ACC112 (cell line): ENCODE data around the gene SPPL3.
A peak's percentile ranks its signal among the peaks of the same experiment; 100 is the strongest.

Source experiments
- H2AFZ ChIP-seq: fragments of 200-600 bp; sonication (generic); one replicate; pipeline ENCODE4 v1.6.0; 2017; ENCODE audit warnings: antibody characterized with exemption, low read length; ENCODE audit not compliant: unreplicated experiment
- H3K27ac ChIP-seq: fragments of 200-600 bp; sonication (generic); 2 replicates; pipeline ENCODE4 v1.5.1; 2014; ENCODE audit warnings: low read depth, mild to moderate bottlenecking, antibody characterized with exemption, low read length, moderate library complexity
- H3K27me3 ChIP-seq: fragments of 200-600 bp; sonication (generic); 2 replicates; pipeline ENCODE4 v1.6.1; 2014; ENCODE audit warnings: mild to moderate bottlenecking, antibody characterized with exemption, low read length, moderate library complexity, mixed read lengths; ENCODE audit not compliant: insufficient read depth
- H3K36me3 ChIP-seq: fragments of 200-600 bp; sonication (generic); 2 replicates; pipeline ENCODE4 v1.6.1; 2016; ENCODE audit warnings: mild to moderate bottlenecking, antibody characterized with exemption, low read length, moderate library complexity, mixed read lengths; ENCODE audit not compliant: insufficient read depth
- H3K4me1 ChIP-seq: fragments of 200-600 bp; sonication (generic); one replicate; pipeline ENCODE4 v1.6.1; 2016; ENCODE audit warnings: low read length, mixed read lengths; ENCODE audit not compliant: insufficient read depth, unreplicated experiment, control insufficient read depth
- H3K4me3 ChIP-seq: fragments of 200-600 bp; sonication (generic); 2 replicates; pipeline ENCODE4 v1.5.1; 2014; ENCODE audit warnings: mild to moderate bottlenecking, low read depth, low read length
- H3K79me2 ChIP-seq: fragments of 200-600 bp; sonication (generic); one replicate; pipeline ENCODE4 v1.6.0; 2016; ENCODE audit warnings: low read length; ENCODE audit not compliant: control insufficient read depth, unreplicated experiment, insufficient read depth

SPPL3 gene

DNA sequence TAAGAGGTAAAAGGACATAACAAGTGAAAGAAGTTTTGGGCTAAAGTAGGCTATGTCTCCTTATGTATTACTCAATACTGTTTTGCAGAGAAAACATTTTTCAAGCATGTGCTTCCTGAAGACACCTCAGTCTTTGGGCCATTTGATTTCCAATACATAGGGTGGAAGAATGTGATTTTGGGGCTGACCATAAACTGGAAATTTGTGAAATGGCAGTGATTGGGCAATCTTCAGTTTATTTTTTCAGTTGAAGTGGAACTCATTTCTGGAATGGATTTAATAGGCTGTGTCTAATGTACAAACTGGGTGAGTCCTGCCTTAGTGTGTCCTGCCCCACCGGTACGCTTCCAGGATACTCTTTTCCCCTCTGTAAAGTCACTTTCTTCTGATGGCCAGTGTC is 181.4 kb downstream of the SPPL3 start:
- no peaks in the 10 kb centered on the region for H3K27me3 ChIP-seq
- H3K4me3 ChIP-seq, result no peak overlapping the region
- peaks cover 15% of the 10 kb centered on the region for H3K36me3 ChIP-seq
- no peak overlapping the region for H3K27ac ChIP-seq
- H3K4me1 ChIP-seq, result peaks cover 26% of the 10 kb centered on the region
- H3K79me2 ChIP-seq, result no peaks in the 10 kb centered on the region
- H2AFZ ChIP-seq, result no peak overlapping the region

DNA sequence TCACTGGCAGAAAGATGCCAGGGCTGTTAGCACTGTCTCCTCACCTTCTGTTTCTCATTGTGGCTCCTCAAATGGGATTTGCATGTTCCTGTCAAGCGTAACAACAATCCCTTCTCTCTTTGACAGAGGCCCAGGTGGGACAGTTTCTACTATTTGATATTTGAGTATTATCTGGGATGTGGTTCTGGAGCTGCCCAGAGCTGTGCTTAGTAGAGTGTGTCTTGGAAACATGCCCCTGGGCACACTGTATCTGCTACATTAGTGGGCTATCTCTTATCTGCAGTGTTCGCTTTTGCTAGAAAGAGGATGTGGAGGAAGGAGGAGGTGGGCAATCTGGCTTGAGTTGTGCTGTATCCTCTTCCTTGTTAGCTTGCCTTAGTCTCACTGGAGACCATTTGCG is 182.3 kb downstream of the SPPL3 start:
- Histone ChIP-seq H3K27me3 (no peaks in the 10 kb centered on the region), H2AFZ (no peak overlapping the region), H3K79me2 (no peaks in the 10 kb centered on the region), H3K4me3 (no peak overlapping the region), H3K27ac (no peak overlapping the region), H3K4me1 (peaks cover 26% of the 10 kb centered on the region), H3K36me3 (peaks cover 16% of the 10 kb centered on the region)

DNA sequence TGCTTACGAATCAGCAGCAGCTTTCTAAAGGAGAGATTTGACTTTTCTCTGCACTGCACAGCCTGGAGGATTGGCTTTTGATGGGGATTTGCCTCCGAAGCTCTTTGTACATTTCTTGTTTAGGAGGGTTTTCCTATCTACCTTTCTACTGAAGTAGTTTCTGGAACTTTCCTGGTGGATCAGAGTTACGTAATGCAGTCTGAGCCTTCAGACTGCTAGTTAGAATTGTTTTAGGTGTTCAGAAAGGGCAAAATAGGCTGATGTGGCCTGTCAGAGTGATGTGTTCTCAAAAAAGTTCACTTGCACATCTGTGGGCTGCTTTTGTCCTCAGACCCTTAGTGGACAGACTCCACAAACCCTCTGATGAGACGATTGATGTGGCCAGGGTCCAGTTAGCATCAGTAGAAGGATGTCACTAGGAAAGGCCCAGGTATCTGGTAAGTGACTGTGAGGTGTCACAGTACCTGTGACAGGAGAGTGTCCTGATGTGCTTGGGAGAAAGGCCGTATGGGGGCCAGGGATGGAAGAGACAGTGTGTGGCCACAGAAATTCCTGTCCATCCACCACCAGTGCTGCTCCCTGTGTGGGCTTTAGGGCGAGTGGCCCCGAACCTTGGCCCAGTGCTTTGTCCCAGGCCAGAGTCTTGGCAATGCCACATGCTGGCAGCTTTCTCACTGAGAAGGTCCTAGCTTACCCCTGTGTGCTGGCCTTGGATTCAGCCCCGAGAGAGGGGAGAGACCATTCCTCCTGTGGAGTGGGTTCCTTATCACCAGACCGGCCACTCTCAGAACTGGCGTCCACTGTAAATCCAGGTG is 183.0 kb downstream of the SPPL3 start:
- Histone ChIP-seq H3K27me3 (no peaks in the 10 kb centered on the region), H2AFZ (no peak overlapping the region), H3K36me3 (peaks cover 22% of the 10 kb centered on the region), H3K79me2 (no peaks in the 10 kb centered on the region), H3K4me3 (no peak overlapping the region), H3K4me1 (peaks cover 22% of the 10 kb centered on the region), H3K27ac (peak overlapping the region; percentile 49)

DNA sequence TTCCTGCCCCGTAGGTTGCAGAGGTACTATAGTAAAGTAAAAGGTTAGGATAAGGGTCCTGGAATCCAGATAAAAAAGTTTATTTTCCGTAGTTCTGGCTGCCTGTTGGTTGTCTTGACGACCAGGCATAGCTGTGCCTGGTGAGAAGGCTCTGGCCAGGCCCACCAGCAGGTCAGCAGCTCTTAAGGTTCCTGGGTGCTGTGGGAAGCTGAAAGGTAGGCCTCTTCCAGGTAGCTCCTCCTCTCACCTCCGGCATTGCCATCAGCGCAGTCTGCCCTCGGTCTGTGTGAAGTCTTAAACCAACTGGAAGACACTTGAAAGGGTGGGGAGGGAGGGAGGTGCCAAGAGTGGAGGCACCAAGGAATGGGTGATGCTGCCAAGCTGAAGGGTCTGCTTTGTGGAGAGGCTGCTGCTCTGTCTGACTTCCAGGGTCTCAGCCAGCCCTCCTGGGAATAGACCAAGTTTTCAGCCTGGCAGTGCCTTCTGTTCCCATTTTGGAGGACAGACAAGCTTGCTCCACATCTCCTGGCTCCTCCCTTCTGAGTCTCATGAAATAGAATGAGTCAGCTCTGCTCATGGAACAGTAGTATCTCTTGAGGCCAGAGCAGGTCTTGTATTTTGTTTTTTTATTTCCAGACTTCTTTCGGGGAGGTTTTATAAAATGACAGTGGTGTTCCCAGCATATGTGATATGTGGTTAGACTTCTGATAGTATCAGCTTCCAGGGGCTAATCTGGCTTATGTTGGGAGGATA is 183.7 kb downstream of the SPPL3 start:
- H3K4me1 ChIP-seq, result peaks cover 22% of the 10 kb centered on the region
- H3K27ac ChIP-seq, result peak overlapping the region; percentile 49
- no peak overlapping the region for H3K4me3 ChIP-seq
- peaks cover 23% of the 10 kb centered on the region for H3K36me3 ChIP-seq
- no peaks in the 10 kb centered on the region for H3K79me2 ChIP-seq
- no peak overlapping the region for H2AFZ ChIP-seq
- no peaks in the 10 kb centered on the region for H3K27me3 ChIP-seq

DNA sequence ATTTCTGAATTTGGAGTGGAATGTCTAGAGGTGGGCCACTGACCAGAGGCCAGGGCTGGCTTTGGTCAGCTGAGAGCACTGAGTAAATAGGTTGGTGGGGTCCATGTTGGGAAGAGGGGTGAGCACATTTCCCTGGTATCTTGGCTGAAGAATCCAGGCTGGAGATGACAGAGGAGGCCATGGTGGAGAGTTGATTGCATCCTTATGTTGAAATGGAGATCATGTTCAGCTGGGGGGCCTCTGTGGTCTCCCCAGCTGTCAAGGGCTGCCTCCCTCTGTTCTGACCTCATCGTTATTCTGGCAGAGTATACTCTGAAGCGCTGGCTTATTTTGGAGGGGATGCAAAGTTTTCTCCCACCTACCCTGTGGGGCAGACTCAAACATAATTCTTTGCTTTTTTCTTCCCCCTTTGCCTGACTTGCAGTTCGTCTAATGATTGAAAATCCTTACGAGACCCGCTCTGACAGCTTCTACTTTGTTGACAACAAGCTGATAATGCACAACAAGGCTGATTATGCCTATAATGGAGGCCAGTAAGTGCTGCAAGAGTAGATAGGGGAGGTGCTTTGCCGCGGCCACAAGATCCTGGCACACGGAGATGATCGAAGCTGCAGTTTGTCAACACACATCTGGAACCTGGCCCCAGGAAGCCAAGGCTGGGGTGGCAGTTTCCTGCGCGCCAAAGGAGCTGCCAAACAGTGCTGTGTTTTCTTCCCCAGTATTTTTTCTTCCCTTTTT is 184.5 kb downstream of the SPPL3 start:
- Histone ChIP-seq H3K27me3 (no peaks in the 10 kb centered on the region), H3K4me1 (peaks cover 16% of the 10 kb centered on the region), H3K36me3 (peaks cover 23% of the 10 kb centered on the region), H3K27ac (peak overlapping the region; percentile 49; the same call in 1 of the 2 replicates), H3K4me3 (no peak overlapping the region), H3K79me2 (no peaks in the 10 kb centered on the region), H2AFZ (no peak overlapping the region)

DNA sequence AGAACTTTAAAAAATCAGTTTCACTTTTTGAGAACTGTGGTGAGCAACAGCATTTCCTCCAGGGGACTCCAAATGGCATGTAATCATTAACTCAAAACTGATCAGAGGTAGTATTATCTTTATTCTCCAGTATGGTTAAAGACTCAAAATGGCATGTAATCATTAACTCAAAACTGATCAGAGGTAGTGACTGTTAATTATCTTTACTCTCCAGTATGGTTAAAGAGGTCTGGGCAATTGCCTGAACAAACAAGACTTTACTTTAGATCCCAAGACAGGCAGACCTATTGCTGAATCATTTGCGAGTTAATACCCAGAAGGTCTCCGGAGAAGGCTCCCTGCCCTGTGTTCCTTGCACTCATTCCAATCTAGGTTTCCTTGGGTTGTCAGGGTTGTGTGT is 185.1 kb downstream of the SPPL3 start:
- Histone ChIP-seq H2AFZ (no peak overlapping the region), H3K27me3 (no peaks in the 10 kb centered on the region), H3K79me2 (no peaks in the 10 kb centered on the region), H3K4me3 (no peak overlapping the region), H3K4me1 (peaks cover 16% of the 10 kb centered on the region), H3K27ac (no peak overlapping the region), H3K36me3 (peaks cover 24% of the 10 kb centered on the region)

DNA sequence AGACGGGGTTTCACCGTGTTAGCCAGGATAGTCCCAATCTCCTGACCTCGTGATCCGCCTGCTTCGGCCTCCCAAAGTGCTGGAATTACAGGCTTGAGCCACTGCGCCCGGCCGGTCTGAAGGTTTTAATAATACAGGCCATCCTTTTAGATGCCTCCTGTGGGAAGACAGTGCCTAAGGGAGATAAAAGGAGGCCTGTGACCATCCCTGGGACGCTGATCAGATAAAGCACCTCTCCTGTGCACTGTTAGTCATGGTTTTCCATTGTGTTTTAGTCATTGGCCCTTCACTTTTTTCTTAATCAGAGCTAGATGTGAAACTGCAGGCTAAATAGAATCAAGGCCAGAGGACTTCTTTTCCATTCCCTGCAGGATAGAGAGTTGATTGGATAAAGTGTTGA is 186.1 kb downstream of the SPPL3 start:
- no peaks in the 10 kb centered on the region for H3K27me3 ChIP-seq
- H3K36me3 ChIP-seq, result peaks cover 26% of the 10 kb centered on the region
- no peak overlapping the region for H3K27ac ChIP-seq

DNA sequence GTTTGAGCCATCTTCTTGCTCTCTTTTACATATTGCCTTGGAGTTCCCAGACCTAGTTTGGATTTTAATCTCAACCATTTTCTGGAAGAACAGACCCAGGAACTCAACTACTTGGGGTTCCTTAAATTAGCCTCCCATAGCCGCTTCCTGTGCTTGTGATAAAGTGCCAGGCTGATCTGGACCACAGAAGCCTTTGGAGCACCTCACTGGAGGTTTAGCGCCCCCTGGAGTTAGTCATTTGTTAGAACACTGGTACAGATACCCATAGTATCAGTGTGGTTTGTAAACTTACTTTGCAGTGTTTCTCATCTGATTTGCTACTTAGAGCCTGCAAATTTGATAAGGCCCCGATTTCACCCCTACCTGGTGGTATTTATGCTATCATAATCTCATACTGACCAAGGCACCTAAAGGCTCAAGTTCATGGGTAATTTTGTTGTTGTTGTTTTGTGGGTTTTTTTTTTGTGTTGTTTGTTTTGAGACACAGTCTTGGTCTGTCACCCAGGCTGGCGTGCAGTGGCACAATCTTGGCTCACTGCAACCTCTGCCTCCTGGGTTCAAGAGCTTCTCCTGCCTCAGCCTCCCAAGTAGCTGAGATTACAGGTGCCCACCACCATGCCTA is 190.2 kb downstream of the SPPL3 start:
- Histone ChIP-seq H2AFZ (no peak overlapping the region), H3K4me3 (no peak overlapping the region), H3K27ac (no peak overlapping the region), H3K4me1 (peaks cover 27% of the 10 kb centered on the region), H3K36me3 (peaks cover 15% of the 10 kb centered on the region), H3K27me3 (no peaks in the 10 kb centered on the region), H3K79me2 (peaks cover 34% of the 10 kb centered on the region)

More for the DNA sequence above, 186.1 kb downstream of the SPPL3 start:
- Histone ChIP-seq H2AFZ (no peak overlapping the region), H3K4me3 (no peak overlapping the region), H3K79me2 (peaks cover 6% of the 10 kb centered on the region), H3K4me1 (peaks cover 21% of the 10 kb centered on the region)

DNA sequence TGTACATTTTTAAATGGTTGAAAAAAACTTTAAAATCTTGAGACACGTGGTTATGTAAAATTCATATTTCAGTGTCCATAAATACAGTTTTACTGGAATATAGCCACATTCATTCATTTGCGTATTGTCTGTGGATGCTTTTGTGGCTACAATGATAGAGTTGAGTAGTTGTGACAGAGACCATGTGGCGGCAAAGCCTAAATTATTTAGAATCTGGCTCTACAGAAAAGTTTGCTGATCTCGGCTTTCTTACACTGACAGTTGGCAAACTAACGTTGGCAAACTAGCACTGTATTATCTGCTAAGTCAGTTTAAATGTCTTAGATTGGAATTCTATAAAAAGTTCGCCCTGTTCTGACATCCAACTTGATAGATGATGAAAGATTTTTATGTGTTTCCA is 191.5 kb downstream of the SPPL3 start:
- H3K4me1 ChIP-seq, result peaks cover 27% of the 10 kb centered on the region
- no peaks in the 10 kb centered on the region for H3K27me3 ChIP-seq
- no peak overlapping the region for H3K4me3 ChIP-seq
- no peak overlapping the region for H2AFZ ChIP-seq
- no peak overlapping the region for H3K27ac ChIP-seq
- H3K79me2 ChIP-seq, result peaks cover 34% of the 10 kb centered on the region
- peaks cover 15% of the 10 kb centered on the region; the same call in 1 of the 2 replicates for H3K36me3 ChIP-seq
